Measurements from ENCODE around the gene ERI3. TPM values are rescaled to one million over a fixed set of nuclear protein-coding genes. Genes with fewer than 3 reads are reported as not detected.

The ERI3 gene, protein sequence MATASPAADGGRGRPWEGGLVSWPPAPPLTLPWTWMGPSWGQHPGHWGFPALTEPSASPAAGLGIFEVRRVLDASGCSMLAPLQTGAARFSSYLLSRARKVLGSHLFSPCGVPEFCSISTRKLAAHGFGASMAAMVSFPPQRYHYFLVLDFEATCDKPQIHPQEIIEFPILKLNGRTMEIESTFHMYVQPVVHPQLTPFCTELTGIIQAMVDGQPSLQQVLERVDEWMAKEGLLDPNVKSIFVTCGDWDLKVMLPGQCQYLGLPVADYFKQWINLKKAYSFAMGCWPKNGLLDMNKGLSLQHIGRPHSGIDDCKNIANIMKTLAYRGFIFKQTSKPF
- 10 to 100 TPM; 35.7 to 37.0 TPM for total RNA-seq

DNA sequence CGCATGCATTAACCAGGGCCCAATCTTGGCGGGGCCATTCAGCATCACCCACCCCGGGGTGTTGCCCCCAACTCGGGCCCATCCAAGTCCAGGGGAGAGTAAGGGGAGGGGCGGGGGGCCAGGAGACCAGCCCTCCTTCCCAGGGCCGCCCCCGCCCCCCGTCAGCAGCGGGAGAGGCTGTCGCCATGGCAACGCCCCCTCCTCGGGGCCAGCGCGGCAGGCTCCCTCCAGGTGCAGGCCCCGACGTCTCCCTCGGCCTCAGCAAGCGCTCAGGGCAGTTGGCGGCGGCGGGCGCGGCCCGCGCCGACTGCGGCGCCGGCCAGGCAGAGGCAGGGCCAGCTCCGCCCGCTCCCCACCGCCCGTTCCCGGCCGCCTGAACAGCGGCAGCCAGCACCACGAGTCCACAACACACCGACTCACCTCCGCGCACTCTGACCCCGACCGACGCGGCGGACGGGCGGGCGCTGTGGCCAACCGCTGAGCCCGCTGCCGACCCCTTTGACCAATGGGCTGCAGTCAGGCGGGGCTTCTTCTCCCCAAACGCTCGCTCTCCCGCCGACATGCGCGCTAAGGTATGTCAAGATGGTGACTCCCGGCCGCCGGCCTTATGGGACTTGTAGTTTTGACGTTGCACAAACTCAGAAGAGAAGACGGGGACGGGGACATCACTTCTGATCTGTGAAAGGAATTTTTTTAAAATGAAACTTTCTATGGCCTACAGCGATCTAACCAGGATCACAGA, at the start of gene ERI3:
ERI3 (minus strand) TSS at position 418 of the 742 bp plus-strand sequence; CDS start at position 187, 231 bp downstream.
- H3K36me3 Mint-ChIP-seq: peaks cover 6% of the 10 kb centered on the region
- ChIA-PET POLR2A (interaction anchor here (1.2 to 1.9 kb wide), 2 partner anchors 10 to 277 kb away, joined by 3 to 5 read pairs; no protein-coding TSS in a partner anchor), CTCF (interaction anchor here (1.6 kb wide), 1 partner anchor 23 kb away, joined by 6 read pairs; no protein-coding TSS in a partner anchor)
- peaks cover 32% of the 10 kb centered on the region for H3K4me1 Mint-ChIP-seq (ENCODE audit: low read depth)
- intact Hi-C loops (cut with micrococcal nuclease): loop anchor here (1.0 to 2.0 kb wide), 2 partner anchors 142 to 319 kb away; partner anchors contain the start of genes ARMH1, DMAP1 and TMEM53
- H3K27ac Mint-ChIP-seq: peak within 1 kb of the TSS; percentile 54
- peak; percentile 98 for DNase-seq
- peak within 1 kb of the TSS; percentile 85 for H3K4me3 Mint-ChIP-seq
- no peaks in the 10 kb centered on the region for H3K9me3 Mint-ChIP-seq
- H3K27me3 Mint-ChIP-seq: no peaks in the 10 kb centered on the region

DNA sequence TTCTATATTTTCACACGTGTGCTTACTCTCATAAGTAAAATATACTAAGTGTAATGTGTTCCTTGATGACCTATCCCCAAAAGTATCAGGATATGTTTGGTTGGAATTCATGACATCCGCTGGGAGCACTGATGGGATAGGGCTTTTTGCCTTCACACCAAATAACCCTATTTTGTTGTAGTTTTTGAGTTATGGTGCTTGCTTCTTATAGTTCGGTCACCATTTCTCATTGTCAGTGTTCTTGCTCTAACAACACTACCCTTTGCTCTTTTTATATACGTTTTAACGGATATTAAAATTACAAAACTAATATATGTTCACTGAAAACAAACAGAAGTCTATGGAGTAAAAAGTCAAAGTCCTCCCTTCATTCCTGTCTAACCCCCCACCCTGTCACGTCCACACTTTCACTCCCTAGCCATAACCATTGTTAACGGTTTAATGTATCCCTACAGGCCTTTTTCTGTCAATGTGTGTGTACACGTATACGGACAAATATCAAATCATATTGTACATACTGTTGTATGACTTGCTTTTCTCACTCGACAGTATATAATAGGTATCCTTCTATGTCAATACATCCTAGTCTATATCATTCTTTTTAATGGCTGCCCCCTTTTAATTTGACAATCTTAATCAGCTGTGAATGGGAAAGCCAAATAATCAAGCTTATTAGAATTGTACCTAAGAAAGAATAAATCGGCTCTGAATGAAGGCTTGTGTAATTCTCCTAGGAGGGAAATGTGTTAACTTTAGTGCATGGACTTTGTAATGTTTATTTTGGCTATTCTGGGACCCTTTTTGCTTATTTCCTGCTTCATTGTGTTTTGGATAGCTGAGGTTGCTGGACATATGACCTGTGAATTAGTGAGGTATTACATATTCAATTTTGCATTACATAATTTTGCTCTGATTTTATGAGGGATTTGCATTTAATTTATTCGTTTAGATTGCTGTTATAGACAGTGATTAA, 46.5 kb upstream of the ERI3 start:
- intact Hi-C loops (cut with micrococcal nuclease): no loop called here
- DNase-seq: no peak
- Mint-ChIP-seq H3K27me3 (peaks cover 54% of the 10 kb centered on the region), H3K9me3 (no peaks in the 10 kb centered on the region), H3K4me1 (ENCODE audit: low read depth) (peaks cover 16% of the 10 kb centered on the region), H3K27ac (no peak overlapping the region), H3K36me3 (no peaks in the 10 kb centered on the region), H3K4me3 (no peak overlapping the region)
- CTCF ChIA-PET: no interaction called here
- POLR2A ChIA-PET: no interaction called here

DNA sequence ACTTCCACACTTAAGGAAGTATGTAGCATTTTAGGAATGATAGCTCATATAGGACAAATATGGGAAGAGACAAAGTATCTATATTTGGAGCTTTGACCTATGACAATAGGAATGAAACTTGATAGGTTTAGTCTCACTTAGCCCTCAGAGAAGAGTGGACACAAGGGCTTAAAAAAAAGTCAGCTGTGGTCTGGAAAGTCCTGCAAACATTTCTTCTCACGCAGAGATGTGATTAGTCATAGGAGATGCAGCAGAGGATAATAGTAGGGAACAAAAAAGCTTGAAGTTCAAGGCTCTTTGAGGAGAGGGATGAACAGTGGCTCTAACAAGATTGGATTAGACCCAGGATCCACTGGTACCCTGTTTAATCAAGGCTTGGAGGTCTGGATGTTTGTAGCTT, 35.2 kb upstream of the ERI3 start:
- DNase-seq: no peak
- Mint-ChIP-seq H3K9me3 (no peaks in the 10 kb centered on the region), H3K27me3 (peaks cover 15% of the 10 kb centered on the region), H3K4me3 (no peak overlapping the region), H3K36me3 (no peaks in the 10 kb centered on the region), H3K4me1 (ENCODE audit: low read depth) (no peaks in the 10 kb centered on the region), H3K27ac (no peak overlapping the region)
- intact Hi-C loops (cut with micrococcal nuclease): no loop called here
- ChIA-PET CTCF (interaction anchor here (1.6 kb wide), 1 partner anchor 11 kb away, joined by 8 read pairs; no protein-coding TSS in a partner anchor), POLR2A (no interaction called here)

DNA sequence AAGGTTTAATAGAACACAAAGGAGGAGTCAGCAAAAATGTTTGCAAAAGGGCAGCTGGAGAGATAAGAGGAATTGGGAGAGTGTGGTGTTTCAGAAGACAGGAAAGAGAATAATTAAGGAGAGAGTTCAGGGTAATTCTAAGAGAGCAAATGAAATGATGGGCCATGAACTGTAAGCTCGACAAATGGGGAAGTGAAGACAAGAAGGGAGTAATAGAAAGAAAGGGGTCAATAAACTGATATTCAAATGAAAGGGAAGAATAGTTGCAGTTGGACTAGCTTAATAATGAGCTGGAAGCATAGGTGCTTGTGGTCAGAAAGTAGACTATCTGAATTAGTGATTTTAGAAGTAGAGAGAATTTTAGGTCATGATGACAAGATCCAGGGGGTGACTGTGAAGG, 34.4 kb upstream of the ERI3 start:
- no peak for DNase-seq
- no peaks in the 10 kb centered on the region for H3K36me3 Mint-ChIP-seq
- H3K27me3 Mint-ChIP-seq: peaks cover 12% of the 10 kb centered on the region
- POLR2A ChIA-PET: no interaction called here
- intact Hi-C loops (cut with micrococcal nuclease): no loop called here
- CTCF ChIA-PET: interaction anchor here (1.6 kb wide), 1 partner anchor 11 kb away, joined by 8 read pairs; no protein-coding TSS in a partner anchor
- no peak overlapping the region for H3K27ac Mint-ChIP-seq
- no peaks in the 10 kb centered on the region for H3K9me3 Mint-ChIP-seq
- no peak overlapping the region for H3K4me3 Mint-ChIP-seq
- H3K4me1 Mint-ChIP-seq (ENCODE audit: low read depth): no peaks in the 10 kb centered on the region

DNA sequence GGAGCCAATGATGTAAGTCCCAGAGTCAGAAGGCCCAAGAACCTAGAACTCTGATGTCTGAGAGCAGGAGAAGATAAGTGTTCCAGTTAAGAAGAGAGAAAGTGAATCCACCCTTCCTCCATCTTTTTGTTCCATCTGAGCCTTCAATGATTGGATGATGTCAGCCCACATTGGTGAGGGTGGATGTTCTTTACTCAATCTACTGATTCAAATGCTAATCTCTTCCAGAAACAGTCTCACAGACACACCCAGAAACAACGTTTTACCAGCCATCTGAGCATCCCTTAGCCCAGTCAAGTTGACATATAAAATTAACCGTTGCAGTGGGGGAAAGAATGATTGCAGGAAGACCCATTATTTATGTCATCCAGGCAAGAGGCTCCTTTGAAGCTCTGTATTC, 33.5 kb upstream of the ERI3 start:
- ChIA-PET POLR2A (no interaction called here), CTCF (no interaction called here)
- Mint-ChIP-seq H3K27me3 (peaks cover 6% of the 10 kb centered on the region), H3K4me1 (ENCODE audit: low read depth) (no peaks in the 10 kb centered on the region), H3K27ac (no peak overlapping the region), H3K4me3 (no peak overlapping the region), H3K36me3 (no peaks in the 10 kb centered on the region), H3K9me3 (no peaks in the 10 kb centered on the region)
- no peak for DNase-seq
- intact Hi-C loops (cut with micrococcal nuclease): no loop called here

DNA sequence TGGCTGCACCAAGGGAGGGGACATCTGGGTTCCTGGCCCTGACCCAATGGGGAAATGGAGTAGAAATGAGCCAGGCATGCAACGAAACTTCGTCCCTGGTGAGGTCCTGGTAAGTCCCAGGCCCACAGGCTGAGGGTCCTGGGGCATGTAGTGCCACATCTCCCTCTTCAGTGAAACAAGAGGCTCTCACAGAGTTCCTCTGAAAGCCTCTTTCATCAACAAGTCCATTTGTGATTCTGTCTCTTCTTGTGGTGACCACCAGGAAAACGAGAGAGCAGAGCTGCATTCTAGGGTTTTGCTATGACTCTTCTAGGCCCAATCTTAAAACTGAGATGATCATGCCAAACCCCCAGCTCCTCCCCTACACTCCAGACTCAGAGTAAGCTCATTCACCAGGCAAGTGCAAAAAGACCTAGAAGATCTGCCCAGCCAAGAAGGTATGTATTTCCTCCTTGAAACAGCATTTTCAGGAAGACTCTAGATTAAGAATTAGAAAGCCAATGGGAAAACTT, 25.7 kb upstream of the ERI3 start:
- DNase-seq: no peak
- ChIA-PET POLR2A (no interaction called here), CTCF (interaction anchor here (1.2 to 8.5 kb wide), 4 partner anchors 22 to 272 kb away, joined by 3 to 104 read pairs (median 16); no protein-coding TSS in a partner anchor)
- no peaks in the 10 kb centered on the region for H3K4me1 Mint-ChIP-seq (ENCODE audit: low read depth)
- no peaks in the 10 kb centered on the region for H3K27me3 Mint-ChIP-seq
- H3K27ac Mint-ChIP-seq: no peak overlapping the region
- no peaks in the 10 kb centered on the region for H3K9me3 Mint-ChIP-seq
- intact Hi-C loops (cut with micrococcal nuclease): no loop called here
- H3K4me3 Mint-ChIP-seq: no peak overlapping the region
- H3K36me3 Mint-ChIP-seq: no peaks in the 10 kb centered on the region

DNA sequence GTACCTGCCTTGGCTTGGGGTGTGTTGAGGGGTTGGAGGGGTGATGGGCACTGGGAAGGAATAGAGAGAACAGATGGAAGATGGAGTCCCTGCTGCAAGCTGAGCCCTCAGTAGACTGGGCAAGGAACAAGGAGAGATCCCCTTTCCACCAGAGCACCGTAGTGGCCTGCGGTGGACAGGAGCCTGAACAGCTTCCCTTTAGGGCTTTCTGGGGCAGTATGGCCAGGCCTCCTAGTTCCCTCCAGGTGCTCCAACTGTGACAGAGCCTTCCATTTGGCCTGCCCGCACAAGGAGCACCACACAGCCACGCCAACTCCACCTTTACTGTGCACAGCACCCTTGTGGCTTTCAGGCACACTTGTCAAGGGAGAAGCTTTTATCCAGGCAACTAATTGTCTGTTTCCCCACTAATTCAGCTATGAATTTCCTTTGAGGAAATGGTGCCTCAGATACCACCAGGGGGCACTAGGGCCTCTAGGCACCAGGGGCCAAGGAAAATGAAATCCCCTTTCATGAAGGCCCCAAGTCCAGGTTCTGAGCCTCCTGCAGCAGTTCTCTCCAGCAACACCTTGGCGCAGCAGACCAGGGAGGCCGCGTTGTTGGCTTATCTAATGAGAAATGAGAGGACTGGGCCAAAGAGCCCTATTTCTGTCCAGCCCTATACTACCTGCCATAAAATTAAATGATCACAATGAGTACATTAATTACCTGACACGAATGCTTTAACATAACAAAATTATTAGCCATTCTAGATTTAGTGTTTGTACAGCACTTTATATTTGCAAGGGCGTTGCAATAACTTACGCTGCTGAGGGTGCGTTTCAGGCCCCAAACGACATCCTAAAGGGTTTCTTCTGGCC, 23.1 kb upstream of the ERI3 start:
- Mint-ChIP-seq H3K9me3 (no peaks in the 10 kb centered on the region), H3K36me3 (no peaks in the 10 kb centered on the region), H3K4me1 (ENCODE audit: low read depth) (no peaks in the 10 kb centered on the region), H3K4me3 (no peak overlapping the region), H3K27ac (no peak overlapping the region), H3K27me3 (no peaks in the 10 kb centered on the region)
- CTCF ChIA-PET: interaction anchor here (0.5 to 8.5 kb wide), 29 partner anchors 8 to 274 kb away, joined by 3 to 104 read pairs (median 4); no protein-coding TSS in a partner anchor
- peak; percentile 60 for DNase-seq
- intact Hi-C loops (cut with micrococcal nuclease): loop anchor here (1.0 to 5.0 kb wide), 2 partner anchors 217 to 274 kb away; no protein-coding TSS in a partner anchor
- POLR2A ChIA-PET: no interaction called here

DNA sequence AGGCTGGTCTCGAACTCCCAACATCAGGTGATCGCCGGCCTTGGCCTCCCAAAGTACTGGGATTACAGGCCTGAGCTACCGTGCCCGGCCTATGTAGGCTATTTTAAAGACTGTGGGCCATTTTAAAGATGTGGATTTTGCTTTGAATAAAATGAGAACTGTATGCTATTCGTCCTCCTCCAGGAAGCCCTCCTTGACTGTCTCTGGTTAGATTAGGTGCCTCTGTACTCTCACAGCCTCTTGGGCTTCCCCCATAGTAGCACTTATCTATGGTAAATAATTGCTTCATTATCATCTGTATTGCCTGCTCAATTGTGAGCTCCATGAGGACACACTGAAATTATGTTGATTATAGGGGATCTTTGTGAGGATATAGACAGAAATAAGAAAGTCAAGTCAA, 20.5 kb upstream of the ERI3 start:
- Mint-ChIP-seq H3K27ac (no peak overlapping the region), H3K4me3 (no peak overlapping the region), H3K4me1 (ENCODE audit: low read depth) (no peaks in the 10 kb centered on the region), H3K27me3 (no peaks in the 10 kb centered on the region), H3K9me3 (no peaks in the 10 kb centered on the region), H3K36me3 (no peaks in the 10 kb centered on the region)
- CTCF ChIA-PET: interaction anchor here (8.5 kb wide), 1 partner anchor 219 kb away, joined by 104 read pairs; no protein-coding TSS in a partner anchor
- intact Hi-C loops (cut with micrococcal nuclease): loop anchor here (5.0 kb wide), 1 partner anchor 277 kb away; no protein-coding TSS in a partner anchor
- no peak for DNase-seq
- POLR2A ChIA-PET: no interaction called here

DNA sequence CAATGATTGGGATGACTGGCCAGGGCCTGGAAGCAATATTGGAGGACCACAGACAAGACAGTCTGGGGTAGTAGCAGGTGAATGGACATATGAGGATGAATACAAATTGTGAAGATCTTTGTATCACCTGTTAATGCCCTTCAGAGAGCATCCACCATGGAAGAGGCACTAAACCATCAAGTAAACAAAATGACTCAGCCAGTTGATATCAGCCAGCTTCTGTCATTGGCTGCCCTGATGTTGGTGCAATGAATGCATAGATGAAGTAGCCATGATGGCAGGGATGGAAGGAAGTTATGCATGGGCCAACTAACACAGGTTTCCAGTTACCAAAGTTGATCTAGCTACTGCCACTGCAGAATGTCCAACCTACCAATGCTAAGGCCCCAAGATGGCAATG, 16.1 kb upstream of the ERI3 start:
- intact Hi-C loops (cut with micrococcal nuclease): no loop called here
- Mint-ChIP-seq H3K27me3 (peaks cover 6% of the 10 kb centered on the region), H3K27ac (no peak overlapping the region), H3K9me3 (no peaks in the 10 kb centered on the region), H3K4me1 (ENCODE audit: low read depth) (no peaks in the 10 kb centered on the region), H3K4me3 (no peak overlapping the region), H3K36me3 (no peaks in the 10 kb centered on the region)
- POLR2A ChIA-PET: no interaction called here
- no peak for DNase-seq
- CTCF ChIA-PET: no interaction called here

DNA sequence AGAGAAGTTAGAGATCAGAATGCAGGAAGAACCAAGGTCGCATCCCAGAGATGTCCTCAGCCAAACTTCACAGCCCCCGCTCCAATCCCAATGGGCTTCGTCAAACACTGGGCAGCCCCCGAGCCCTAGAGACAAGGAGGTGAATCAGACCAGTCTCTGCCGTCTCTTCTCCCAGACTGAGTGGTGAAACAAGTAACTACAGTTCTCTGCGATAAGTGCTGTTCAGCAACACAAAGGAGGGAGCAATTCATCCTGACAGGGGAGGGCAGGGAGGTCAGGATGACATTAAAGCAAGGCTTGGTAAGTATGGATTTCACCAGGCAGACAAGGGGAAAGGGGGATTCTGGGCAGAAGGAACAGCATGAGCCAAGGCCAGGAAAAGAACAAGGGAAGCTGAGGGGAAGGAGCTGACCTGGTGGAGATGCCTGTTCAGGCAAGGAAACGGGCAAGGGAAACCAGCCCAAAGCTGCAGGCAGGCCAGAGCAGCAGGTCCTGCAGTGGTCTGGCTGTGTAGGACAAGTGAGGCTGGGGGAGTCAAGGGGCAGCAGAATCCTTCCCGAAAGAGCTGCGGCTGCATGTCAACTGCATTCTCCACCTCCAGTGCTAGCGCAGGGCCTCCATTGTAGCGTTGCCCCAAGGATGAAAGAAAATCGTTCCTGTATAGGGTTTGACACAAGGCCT, 13.6 kb upstream of the ERI3 start:
- H3K27me3 Mint-ChIP-seq: peaks cover 6% of the 10 kb centered on the region
- no peak overlapping the region for H3K4me3 Mint-ChIP-seq
- ChIA-PET CTCF (no interaction called here), POLR2A (no interaction called here)
- intact Hi-C loops (cut with micrococcal nuclease): no loop called here
- H3K36me3 Mint-ChIP-seq: no peaks in the 10 kb centered on the region
- no peak overlapping the region for H3K27ac Mint-ChIP-seq
- H3K9me3 Mint-ChIP-seq: no peaks in the 10 kb centered on the region
- DNase-seq: no peak
- H3K4me1 Mint-ChIP-seq (ENCODE audit: low read depth): no peaks in the 10 kb centered on the region
